CD4-positive, alpha-beta T cell treated with Interleukin-17A for 1 hour (primary cell): ENCODE measurements around the gene PGM2.

ENCODE experiments used
- DNase-seq: peaks from one replicate; pipeline ENCODE4 v3.0.0-alpha.2; 2020

Gene PGM2

GRCh38 chr4:37904824-37905223 is 78.3 kb downstream of the PGM2 start:
- DNase-seq: no peak

- DNase-seq: no peak
These were observed 79.2 kb downstream of the PGM2 start for GRCh38 chr4:37905533-37906169.

- DNase-seq: no peak
These were observed 82.2 kb downstream of the PGM2 start for GRCh38 chr4:37908488-37909331.

GRCh38 chr4:37909332-37910090 is 83.0 kb downstream of the PGM2 start:
- DNase-seq: no peak

GRCh38 chr4:37910091-37910486 is 83.6 kb downstream of the PGM2 start:
- no peak for DNase-seq
